ENCODE data around the gene PIEZO1.
"Not testable (repeated sequence)": the region's sequence is repeated elsewhere in the genome, so short reads cannot be mapped to it uniquely, and the experiment has no call there.

PIEZO1 gene

GRCh38 chr16:88785106-88785924 lies at the start of gene PIEZO1:
Gene PIEZO1, minus strand, starts transcription at chr16:88785220. Its CDS starts 256 bp downstream, at chr16:88784964.
- Mint-ChIP-seq H3K27ac (peak within 1 kb of the TSS; percentile 87), H3K4me1 (ENCODE audit: low read depth) (peaks cover 44% of the 10 kb centered on the region), H3K9me3 (no peaks in the 10 kb centered on the region), H3K27me3 (no peaks in the 10 kb centered on the region), H3K4me3 (peak within 1 kb of the TSS; percentile 81), H3K36me3 (ENCODE audit: low read depth) (no peaks in the 10 kb centered on the region)

- H3K9me3 Mint-ChIP-seq: no peaks in the 10 kb centered on the region
These were observed 49.6 kb upstream of the PIEZO1 start for GRCh38 chr16:88834670-88835069.

GRCh38 chr16:88833086-88833485 lies 48.1 kb upstream of the PIEZO1 start:
- no peak overlapping the region for H3K27ac Mint-ChIP-seq

More at GRCh38 chr16:88834670-88835069, 49.6 kb upstream of the PIEZO1 start:
- Mint-ChIP-seq H3K4me3 (no peak overlapping the region), H3K36me3 (ENCODE audit: low read depth) (no peaks in the 10 kb centered on the region), H3K4me1 (ENCODE audit: low read depth) (no peaks in the 10 kb centered on the region), H3K27me3 (no peaks in the 10 kb centered on the region), H3K27ac (no peak overlapping the region)

GRCh38 chr16:88831838-88832237 lies 46.8 kb upstream of the PIEZO1 start:
- Mint-ChIP-seq H3K36me3 (ENCODE audit: low read depth) (no peaks in the 10 kb centered on the region), H3K27me3 (no peaks in the 10 kb centered on the region), H3K27ac (no peak overlapping the region), H3K4me1 (ENCODE audit: low read depth) (no peaks in the 10 kb centered on the region), H3K9me3 (no peaks in the 10 kb centered on the region), H3K4me3 (no peak overlapping the region)

More at GRCh38 chr16:88833086-88833485, 48.1 kb upstream of the PIEZO1 start:
- Mint-ChIP-seq H3K9me3 (no peaks in the 10 kb centered on the region), H3K27me3 (no peaks in the 10 kb centered on the region), H3K4me1 (ENCODE audit: low read depth) (no peaks in the 10 kb centered on the region), H3K4me3 (no peak overlapping the region), H3K36me3 (ENCODE audit: low read depth) (no peaks in the 10 kb centered on the region)

- H3K27me3 Mint-ChIP-seq: no peaks in the 10 kb centered on the region
- H3K4me1 Mint-ChIP-seq (ENCODE audit: low read depth): no peaks in the 10 kb centered on the region
- H3K4me3 Mint-ChIP-seq: no peak overlapping the region
- H3K36me3 Mint-ChIP-seq (ENCODE audit: low read depth): no peaks in the 10 kb centered on the region
- H3K9me3 Mint-ChIP-seq: no peaks in the 10 kb centered on the region
- H3K27ac Mint-ChIP-seq: no peak overlapping the region
These were observed 45.8 kb upstream of the PIEZO1 start for GRCh38 chr16:88830783-88831182.

GRCh38 chr16:88830258-88830657 lies 45.2 kb upstream of the PIEZO1 start:
- H3K9me3 Mint-ChIP-seq: no peaks in the 10 kb centered on the region
- H3K27ac Mint-ChIP-seq: no peak overlapping the region
- H3K27me3 Mint-ChIP-seq: no peaks in the 10 kb centered on the region
- H3K36me3 Mint-ChIP-seq (ENCODE audit: low read depth): no peaks in the 10 kb centered on the region
- H3K4me1 Mint-ChIP-seq (ENCODE audit: low read depth): no peaks in the 10 kb centered on the region
- no peak overlapping the region for H3K4me3 Mint-ChIP-seq

GRCh38 chr16:88828711-88829110 lies 43.7 kb upstream of the PIEZO1 start:
- H3K4me1 Mint-ChIP-seq (ENCODE audit: low read depth): no peaks in the 10 kb centered on the region
- H3K9me3 Mint-ChIP-seq: no peaks in the 10 kb centered on the region
- H3K4me3 Mint-ChIP-seq: no peak overlapping the region
- H3K36me3 Mint-ChIP-seq (ENCODE audit: low read depth): no peaks in the 10 kb centered on the region
- H3K27me3 Mint-ChIP-seq: no peaks in the 10 kb centered on the region
- no peak overlapping the region for H3K27ac Mint-ChIP-seq

GRCh38 chr16:88827727-88828126 lies 42.7 kb upstream of the PIEZO1 start:
- no peaks in the 10 kb centered on the region for H3K36me3 Mint-ChIP-seq (ENCODE audit: low read depth)
- no peaks in the 10 kb centered on the region for H3K27me3 Mint-ChIP-seq
- H3K4me3 Mint-ChIP-seq: no peak overlapping the region
- no peaks in the 10 kb centered on the region for H3K4me1 Mint-ChIP-seq (ENCODE audit: low read depth)
- H3K9me3 Mint-ChIP-seq: no peaks in the 10 kb centered on the region
- H3K27ac Mint-ChIP-seq: no peak overlapping the region

- Mint-ChIP-seq H3K27ac (no peak overlapping the region), H3K27me3 (no peaks in the 10 kb centered on the region), H3K4me1 (ENCODE audit: low read depth) (no peaks in the 10 kb centered on the region), H3K36me3 (ENCODE audit: low read depth) (no peaks in the 10 kb centered on the region), H3K9me3 (no peaks in the 10 kb centered on the region), H3K4me3 (no peak overlapping the region)
These were observed 41.2 kb upstream of the PIEZO1 start for GRCh38 chr16:88826070-88826840.

- Mint-ChIP-seq H3K4me1 (ENCODE audit: low read depth) (no peaks in the 10 kb centered on the region), H3K9me3 (no peaks in the 10 kb centered on the region), H3K27me3 (no peaks in the 10 kb centered on the region), H3K4me3 (no peak overlapping the region), H3K36me3 (ENCODE audit: low read depth) (no peaks in the 10 kb centered on the region), H3K27ac (no peak overlapping the region)
These were observed 40.1 kb upstream of the PIEZO1 start for GRCh38 chr16:88825146-88825545.

GRCh38 chr16:88824256-88825077 lies 39.4 kb upstream of the PIEZO1 start:
- Mint-ChIP-seq H3K27me3 (no peaks in the 10 kb centered on the region), H3K9me3 (no peaks in the 10 kb centered on the region), H3K36me3 (ENCODE audit: low read depth) (no peaks in the 10 kb centered on the region), H3K27ac (no peak overlapping the region), H3K4me1 (ENCODE audit: low read depth) (no peaks in the 10 kb centered on the region), H3K4me3 (no peak overlapping the region)

GRCh38 chr16:88823646-88824045 lies 38.6 kb upstream of the PIEZO1 start:
- not testable (repeated sequence) for H3K36me3 Mint-ChIP-seq (ENCODE audit: low read depth); H3K27me3 Mint-ChIP-seq; H3K4me1 Mint-ChIP-seq (ENCODE audit: low read depth); H3K9me3 Mint-ChIP-seq; H3K4me3 Mint-ChIP-seq; H3K27ac Mint-ChIP-seq

GRCh38 chr16:88822281-88823040 lies 37.4 kb upstream of the PIEZO1 start:
- Mint-ChIP-seq H3K9me3 (no peaks in the 10 kb centered on the region), H3K36me3 (ENCODE audit: low read depth) (no peaks in the 10 kb centered on the region), H3K4me3 (no peak overlapping the region), H3K27me3 (no peaks in the 10 kb centered on the region), H3K27ac (no peak overlapping the region), H3K4me1 (ENCODE audit: low read depth) (no peaks in the 10 kb centered on the region)

- Mint-ChIP-seq H3K27me3 (no peaks in the 10 kb centered on the region), H3K27ac (no peak overlapping the region), H3K4me1 (ENCODE audit: low read depth) (no peaks in the 10 kb centered on the region), H3K9me3 (no peaks in the 10 kb centered on the region), H3K36me3 (ENCODE audit: low read depth) (no peaks in the 10 kb centered on the region), H3K4me3 (no peak overlapping the region)
These were observed 36.3 kb upstream of the PIEZO1 start for GRCh38 chr16:88821168-88821850.
